Spleen (tissue), 7 donors: ENCODE results near the gene ERBB4.

Experiments used
- POLR2A ChIP-seq, 3 donors: fragments of 450-650 bp; IDR thresholded peaks; one replicate each; pipeline ENCODE4 v1.5.1; 2017; ENCODE audit warnings: antibody characterized with exemption in 3 of 3, mild to moderate bottlenecking in 1 of 3
- POLR2AphosphoS5 ChIP-seq, 3 donors: sonication (generic); formaldehyde crosslinking; IDR thresholded peaks; one replicate each; pipeline ENCODE4 v1.5.1; 2017; ENCODE audit warnings: antibody characterized with exemption in 3 of 3
- TF ChIP-seq, protein P1 (sequence below), 11 experiments: fragments of 200-600 bp in 7 of 11; fragments of 450-650 bp in 4 of 11; sonication (generic) in 4 of 11; IDR thresholded peaks in 8 of 11; conservative IDR thresholded peaks in 3 of 11; 1 replicate in 7 of 11; 2 replicates in 4 of 11; pipeline versions ENCODE4 v1.4.0 to v1.8.0; 2016 to 2021; ENCODE audit warnings: antibody characterized with exemption in 11 of 11, inconsistent platforms in 4 of 11, mild to moderate bottlenecking in 1 of 11
- donor health status: DM: no; HTN: no; CAD: no; lungs with moderate emphysema.
- donor health status: DM: no; HTN: no; CAD: no.
- donor health status: DM: no; HTN: no; CAD: no.

DNA sequence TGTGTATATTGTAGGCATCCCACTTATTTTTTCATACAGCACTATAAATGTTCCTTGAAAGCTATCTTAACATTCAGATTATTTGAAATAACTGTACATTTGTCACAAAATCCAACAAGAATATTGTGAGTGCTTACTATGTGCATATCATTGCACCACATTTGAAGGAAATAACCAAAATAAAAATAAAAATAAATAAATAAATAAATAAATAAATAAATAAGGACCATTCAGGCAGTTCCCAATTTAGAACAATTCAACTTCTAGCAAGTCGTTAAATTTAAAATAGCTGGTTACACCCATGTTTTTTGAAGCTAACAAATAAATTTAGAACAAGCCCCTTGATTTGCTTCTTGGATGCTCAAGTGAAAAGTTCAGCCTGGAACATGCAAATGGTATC lies 548.3 kb downstream of the ERBB4 start:
- TF ChIP-seq, protein P1, sequence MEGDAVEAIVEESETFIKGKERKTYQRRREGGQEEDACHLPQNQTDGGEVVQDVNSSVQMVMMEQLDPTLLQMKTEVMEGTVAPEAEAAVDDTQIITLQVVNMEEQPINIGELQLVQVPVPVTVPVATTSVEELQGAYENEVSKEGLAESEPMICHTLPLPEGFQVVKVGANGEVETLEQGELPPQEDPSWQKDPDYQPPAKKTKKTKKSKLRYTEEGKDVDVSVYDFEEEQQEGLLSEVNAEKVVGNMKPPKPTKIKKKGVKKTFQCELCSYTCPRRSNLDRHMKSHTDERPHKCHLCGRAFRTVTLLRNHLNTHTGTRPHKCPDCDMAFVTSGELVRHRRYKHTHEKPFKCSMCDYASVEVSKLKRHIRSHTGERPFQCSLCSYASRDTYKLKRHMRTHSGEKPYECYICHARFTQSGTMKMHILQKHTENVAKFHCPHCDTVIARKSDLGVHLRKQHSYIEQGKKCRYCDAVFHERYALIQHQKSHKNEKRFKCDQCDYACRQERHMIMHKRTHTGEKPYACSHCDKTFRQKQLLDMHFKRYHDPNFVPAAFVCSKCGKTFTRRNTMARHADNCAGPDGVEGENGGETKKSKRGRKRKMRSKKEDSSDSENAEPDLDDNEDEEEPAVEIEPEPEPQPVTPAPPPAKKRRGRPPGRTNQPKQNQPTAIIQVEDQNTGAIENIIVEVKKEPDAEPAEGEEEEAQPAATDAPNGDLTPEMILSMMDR (IDR thresholded peaks at IDR 0.05 in 8 of 11, conservative IDR thresholded peaks at IDR 0.05 in 3 of 11), result no peak
- TF ChIP-seq POLR2A (IDR thresholded peaks at IDR 0.05) (no peak), POLR2AphosphoS5 (IDR thresholded peaks at IDR 0.05) (no peak)
